OCI-LY3 (cell line): ENCODE results near the gene AGO3.

ENCODE experiments used
- CTCF ChIP-seq: fragments of 200-600, 300-600 bp; sonication (generic); IDR thresholded peaks from 2 replicates; pipeline ENCODE4 v1.5.1; 2014; ENCODE audit warnings: antibody characterized with exemption, low read length, low read depth
- EZH2phosphoT487 ChIP-seq: fragments of 200-600 bp; shearing (Covaris generic); IDR thresholded peaks from 2 replicates; pipeline ENCODE4 v1.6.1; 2018; ENCODE audit warnings: antibody characterized with exemption, mixed run types, low read depth

GRCh38 chr1:36081926-36082485, 151.1 kb downstream of the AGO3 start:
- TF ChIP-seq CTCF = no peak
- TF ChIP-seq EZH2phosphoT487 = no peak
